Cardiac septum (tissue), 1 donor: ENCODE results near the gene MLLT10. TPM values are rescaled to one million over a fixed set of nuclear protein-coding genes. Genes with fewer than 3 reads are reported as not detected.

ENCODE experiments used
- DNase-seq: peaks from one replicate; pipeline ENCODE4 v3.0.0-alpha.2; 2020; ENCODE audit warnings: low spot score
- intact Hi-C: fragments of 100-400 bp; cut with DNase I; formaldehyde crosslinking; loops from one replicate; pipeline ENCODE4 v1.14.0; 2022
- total RNA-seq: library from RNA; stranded (reverse); fragmentation: NEBNext Ultra II Directional; extraction: Animal tissue kit (Norgen Biotek cat#: 25700); gene quantifications from one replicate; pipeline ENCODE4 v1.2.1, GENCODE V29; 2021
- donor health status: DM: no; HTN: no; CAD: no.

Gene MLLT10
- total RNA-seq, 1 donor from 2014 or later: 32.5 TPM

DNA sequence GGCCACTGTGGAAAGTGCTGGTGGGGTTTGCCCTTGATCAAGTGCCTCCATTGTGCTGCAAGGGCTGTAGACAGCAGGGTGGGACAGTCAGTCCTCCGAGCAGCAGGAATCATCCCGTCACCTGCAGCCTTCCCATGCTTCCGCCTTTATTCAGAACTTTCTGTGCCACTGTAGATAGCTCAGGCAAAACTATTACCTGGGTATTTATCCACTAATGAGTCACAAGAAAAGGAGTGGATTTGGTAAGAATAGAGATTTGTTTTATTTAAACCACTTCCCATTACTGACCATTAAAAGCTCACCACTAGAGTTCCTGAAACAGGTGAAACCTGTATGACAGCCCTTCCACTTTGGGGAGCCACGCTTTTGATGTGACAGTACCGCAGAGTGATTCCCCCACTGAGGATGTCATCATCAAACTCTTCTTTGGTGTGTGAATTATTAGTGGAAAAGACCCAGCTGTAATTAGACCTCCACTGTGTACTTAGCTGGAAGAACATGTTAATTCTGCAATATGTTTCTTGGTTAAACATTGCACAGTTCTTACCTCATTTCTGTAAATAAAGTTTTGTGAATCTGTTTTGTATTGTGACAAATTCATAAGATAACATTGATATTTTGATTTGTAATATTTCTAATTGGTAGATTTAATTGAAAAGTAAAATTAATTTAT, 208.8 kb downstream of the MLLT10 start:
- no peak for DNase-seq
- intact Hi-C loops: no loop called here

DNA sequence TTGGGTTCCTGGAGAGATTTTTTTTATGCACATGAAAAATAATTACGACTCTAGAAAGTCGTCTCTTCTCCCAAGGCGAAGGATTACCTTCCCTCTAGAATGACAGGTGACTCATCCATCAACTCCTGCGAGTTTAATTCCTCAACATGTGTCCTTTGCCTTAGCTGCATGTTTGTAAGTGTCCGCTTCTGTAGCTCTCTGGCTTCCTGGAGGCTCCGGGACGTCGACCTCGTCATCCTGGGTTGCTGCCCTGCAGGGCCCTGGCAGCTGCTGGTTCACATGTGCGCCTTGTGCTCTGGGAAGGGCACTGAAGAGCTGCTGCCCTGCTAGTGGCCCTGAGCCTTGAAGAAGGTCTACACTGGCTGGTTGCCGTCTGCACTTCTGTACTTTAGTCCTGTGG, 210.2 kb downstream of the MLLT10 start:
- DNase-seq: no peak
- intact Hi-C loops: no loop called here

DNA sequence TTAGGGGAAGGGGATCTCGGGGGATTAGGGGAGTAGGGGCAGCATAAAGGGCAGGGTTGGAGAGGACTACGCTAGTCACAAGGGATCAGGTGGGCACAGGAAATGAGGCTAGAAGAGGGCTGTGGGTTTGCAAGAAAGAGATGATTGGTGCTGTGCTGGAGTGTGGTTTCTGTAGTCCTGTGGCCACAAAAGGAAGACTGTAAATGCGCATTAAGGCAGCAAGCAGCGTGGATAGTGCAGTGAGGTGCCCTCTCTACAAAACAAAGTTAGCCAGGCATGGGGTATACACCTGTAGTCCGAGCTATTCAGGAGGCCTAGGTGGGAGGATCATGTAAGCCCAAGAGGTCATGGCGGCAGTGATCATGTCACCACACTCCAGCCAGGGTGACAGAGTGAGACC, 212.1 kb downstream of the MLLT10 start:
- no peak for DNase-seq
- intact Hi-C loops: no loop called here

DNA sequence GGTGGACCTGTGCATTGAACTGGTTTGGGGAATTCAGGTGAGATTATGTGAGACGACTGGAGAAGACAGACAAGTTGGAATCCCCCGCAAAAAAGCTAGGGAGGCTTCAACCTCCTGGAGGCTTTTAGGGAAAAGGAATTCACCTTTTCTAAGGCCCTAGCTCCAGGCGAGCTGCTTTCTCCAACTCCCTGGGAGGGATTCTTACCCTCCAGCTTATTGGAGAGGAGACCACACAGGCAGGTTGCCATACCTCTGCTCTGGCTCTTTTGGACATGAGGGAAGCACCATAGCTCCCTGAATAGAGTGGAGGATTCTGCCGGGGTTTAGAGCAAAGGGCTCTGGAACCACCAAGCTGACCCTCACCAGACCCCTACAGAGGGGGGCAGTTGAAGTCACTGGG, 213.8 kb downstream of the MLLT10 start:
- intact Hi-C loops: no loop called here

DNA sequence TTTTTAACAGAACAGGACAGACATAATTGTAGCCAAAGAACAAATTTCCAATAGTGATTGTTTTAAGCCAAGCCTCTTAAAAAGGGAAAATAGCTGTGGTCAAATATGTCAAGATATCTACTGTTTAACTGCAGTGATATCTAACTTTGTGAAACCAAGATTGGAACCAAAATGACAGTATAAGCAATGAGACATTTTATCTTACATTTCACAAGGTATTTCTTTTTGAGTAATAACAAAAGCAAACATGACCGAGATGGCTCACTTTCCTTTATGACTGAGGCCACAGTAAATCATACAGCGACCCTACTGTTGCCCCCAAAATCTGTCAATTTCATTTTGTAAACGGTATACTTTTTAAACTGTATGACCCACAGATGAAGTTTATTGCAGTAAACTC, 215.8 kb downstream of the MLLT10 start:
- intact Hi-C loops: no loop called here
- DNase-seq: no peak

More for the DNA sequence above, 213.8 kb downstream of the MLLT10 start:
- DNase-seq: no peak

DNA sequence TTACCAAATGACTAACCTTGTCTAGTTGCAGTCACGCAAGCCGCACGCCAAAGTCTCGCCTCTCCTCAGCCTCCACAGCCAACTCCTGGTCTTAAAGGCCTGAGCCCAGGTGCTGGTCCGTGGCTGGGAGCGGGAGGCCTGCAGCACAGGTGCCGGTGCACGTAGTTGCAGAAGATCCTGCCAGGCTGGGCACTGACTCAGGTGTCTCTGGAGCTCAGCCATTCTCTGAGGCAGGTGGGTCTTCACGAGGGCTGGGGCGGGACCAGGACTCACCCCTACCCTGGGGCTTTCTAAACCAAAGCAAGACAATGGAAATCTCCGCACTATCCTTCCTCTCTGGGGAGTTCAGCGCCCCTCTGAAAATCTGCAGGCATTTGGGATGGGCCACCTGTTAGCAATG, 216.4 kb downstream of the MLLT10 start:
- no peak for DNase-seq
- intact Hi-C loops: no loop called here

DNA sequence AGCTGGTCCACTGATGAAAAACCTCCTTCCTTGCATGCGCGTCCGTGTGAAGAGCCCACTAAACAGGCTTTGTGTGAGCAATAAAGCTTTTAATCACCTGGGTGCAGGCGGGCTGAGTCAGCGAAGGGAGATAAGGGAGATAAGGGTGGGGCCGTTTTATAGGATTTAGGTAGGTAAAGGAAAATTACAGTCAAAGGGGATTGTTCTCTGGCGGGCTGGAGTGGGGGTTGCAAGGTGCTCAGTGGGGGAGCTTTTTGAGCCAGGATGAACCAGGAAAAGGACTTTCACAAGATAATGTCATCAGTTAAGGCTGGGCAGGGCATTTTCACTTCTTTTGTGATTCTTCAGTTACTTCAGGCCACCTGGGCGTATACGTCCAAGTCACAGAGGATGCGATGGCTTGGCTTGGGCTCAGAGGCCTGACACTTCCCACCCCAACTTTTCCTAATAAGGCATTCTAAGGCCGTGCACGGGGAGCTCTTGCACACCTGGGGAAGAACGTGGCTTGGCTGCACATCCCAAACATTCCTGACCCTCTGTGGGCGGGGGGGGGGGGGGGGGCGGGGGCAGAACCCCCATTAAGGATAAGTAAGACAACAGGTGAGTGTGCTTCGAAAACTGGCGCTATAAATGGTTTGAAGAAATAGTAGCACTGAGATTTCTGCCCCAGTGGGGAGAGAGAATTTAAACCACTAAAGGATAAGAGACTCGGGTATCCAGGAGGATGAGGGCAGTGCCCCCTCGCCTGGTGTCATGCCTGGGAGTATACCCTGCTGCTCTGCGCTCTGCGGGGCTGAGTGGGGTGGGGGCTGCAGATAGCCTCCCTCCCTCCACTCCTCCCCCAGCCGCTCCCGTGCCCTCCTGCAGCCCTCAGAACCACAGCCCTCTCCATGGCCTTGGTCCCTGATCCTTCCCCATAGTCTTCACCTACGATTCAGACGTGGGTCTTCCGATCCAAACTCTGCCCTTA, 217.6 kb downstream of the MLLT10 start:
- intact Hi-C loops: no loop called here
- DNase-seq: no peak

DNA sequence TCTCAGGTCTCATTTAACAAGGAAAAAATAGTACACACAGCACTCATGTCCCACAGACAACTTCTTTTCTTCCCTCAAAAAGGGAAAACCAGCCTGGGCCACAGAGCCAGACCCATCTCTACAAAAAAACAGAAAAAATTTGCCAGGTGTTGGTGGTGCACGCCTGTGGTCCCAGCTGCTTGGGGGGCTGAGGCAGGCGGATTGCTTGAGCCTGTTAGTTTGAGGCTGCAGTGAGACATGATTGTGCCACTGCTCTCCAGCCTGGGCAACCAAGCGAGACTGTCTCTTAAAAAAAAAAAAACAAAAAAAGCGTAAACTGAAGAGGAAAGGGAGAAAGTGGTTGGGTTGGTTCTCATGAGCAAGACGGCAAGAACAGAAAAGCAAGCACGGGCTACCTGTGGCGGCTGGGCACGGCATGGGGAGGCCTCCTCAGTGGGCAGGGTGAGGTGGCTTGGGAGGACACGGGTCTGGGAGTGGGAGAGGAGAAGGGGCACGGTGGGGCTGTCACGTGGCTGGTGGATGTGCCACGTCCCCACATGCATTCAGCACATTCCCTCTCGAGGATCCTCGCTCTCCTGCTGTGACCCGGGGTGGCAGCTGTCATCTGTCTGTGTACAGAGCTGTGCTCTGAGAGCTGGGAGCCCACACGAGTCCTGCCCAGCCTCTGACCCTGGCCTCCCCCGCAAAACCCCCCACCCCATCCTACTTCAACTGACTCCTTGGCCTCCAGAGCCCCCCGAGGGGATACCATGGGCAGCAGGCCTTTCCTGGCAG, 219.7 kb downstream of the MLLT10 start:
- intact Hi-C loops: no loop called here
- no peak for DNase-seq

DNA sequence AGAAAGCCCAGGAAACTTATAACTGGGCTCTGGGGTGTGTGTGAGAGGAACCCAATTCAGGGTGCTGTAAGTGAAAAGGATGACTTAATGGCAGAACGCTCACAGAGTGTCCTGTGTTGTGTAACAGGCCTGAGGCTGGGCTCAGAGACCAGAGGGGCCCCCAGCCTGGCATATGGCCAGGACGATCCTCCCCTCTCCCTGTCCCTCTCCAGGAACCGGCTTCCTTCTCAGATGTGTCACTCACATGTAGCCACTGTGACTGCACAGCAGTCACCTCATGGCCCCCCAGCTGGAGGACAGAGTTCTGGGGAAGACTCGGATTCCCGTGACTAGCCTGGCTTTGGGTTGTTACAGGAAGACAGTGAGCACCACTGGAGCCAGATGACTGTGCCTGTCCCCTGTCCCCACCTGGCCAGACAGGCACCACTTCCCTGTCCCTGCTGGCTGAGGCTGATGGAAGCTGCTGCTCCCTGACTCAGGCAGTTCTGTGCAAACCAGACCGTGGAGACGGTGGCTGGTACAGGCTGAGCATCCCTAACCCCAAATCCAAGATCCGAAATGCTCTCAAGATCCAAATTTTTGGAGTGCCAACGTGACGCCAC, 220.5 kb downstream of the MLLT10 start:
- intact Hi-C loops: no loop called here
- DNase-seq: no peak

DNA sequence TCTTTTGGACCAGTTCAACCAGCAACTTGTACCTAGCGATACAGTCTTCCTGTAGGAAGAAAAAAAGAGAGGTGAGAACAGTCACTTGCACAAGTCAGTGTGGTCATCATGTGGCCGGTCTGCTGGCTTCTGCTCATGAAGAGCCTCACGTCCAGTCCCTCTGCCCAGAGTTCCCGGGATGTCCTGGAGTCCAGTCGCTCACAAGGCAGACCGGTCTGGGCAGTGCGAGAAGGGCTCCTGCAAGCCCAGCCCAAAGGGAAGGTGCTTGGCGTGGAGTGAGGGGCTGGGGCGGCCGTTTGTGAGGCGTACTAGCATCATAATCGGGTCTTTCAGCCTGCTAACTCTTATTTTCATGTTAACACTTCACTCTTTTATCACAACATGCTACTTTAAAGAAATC, 222.7 kb downstream of the MLLT10 start:
- intact Hi-C loops: no loop called here
- no peak for DNase-seq

DNA sequence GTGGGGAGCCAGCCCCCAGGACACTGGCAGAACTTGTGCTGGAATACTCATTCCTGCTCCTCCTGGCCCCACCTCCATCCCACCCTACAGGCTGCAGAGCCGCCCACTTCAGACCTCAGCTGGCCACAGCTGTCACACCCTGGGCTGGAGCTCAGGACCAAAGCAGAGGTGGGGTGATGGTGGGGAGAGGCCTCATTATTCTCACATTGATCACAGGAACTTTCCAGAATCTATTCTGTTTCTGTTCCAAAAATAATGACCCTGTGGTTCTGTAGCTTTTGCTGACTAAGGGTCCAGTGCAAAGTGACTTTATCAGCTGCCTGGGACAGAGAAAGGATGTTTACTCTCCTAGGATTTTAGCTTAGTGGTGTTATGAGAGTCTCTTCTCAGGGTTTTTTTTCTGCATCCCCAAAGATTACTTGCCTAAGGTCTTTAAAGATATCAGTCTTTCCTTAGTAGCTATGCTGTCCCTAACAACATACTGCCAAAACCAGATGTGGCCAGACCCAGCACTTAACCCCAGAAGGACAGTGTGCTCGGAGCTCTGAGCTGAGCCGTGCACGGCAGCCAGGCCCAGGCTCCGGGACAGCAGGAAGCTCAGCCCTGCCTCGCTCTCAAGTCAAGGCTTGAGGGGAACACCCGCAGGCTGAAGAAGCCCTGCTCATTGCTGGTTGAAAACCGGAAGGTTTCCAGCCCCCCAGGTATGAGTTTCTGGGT, 223.3 kb downstream of the MLLT10 start:
- intact Hi-C loops: no loop called here
- DNase-seq: no peak

DNA sequence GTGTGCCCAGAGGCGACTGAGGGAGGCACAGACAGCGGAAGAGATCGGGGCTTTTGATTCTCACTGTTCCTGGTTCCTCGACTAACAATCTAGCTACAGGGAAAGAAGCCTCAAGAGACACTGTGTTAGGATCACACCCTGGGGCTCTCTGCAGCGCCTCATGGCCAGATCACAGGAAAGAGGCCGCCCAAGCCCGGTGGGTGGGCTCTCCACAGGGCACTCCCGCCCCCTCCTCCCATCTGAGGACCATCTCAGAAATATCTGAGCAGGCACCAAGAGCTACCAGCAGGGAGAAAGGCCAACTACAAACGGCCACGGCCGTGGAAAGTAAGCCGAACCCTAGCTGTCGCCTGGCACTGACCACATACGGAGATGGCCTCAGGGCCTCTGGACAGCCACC, 224.2 kb downstream of the MLLT10 start:
- no peak for DNase-seq
- intact Hi-C loops: no loop called here

DNA sequence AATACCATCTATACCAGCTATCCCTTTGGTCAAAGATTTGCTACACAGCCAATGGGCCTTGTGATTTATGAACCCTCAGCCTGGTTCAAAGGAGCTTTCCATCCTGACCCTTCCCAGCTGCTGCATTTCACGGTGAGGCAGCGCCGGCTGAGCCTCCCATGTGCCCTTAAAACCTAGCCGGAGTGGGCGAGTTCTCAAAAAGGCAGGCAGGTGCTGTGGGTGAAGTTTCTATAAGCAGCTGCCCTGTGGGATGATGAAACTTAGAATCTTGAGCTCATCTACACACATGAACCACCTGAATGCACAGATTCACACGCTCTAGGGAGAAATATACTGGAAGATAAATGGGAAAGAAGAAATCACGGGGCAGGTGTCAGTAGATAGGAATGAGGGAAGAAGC, 224.7 kb downstream of the MLLT10 start:
- DNase-seq: no peak
- intact Hi-C loops: no loop called here

DNA sequence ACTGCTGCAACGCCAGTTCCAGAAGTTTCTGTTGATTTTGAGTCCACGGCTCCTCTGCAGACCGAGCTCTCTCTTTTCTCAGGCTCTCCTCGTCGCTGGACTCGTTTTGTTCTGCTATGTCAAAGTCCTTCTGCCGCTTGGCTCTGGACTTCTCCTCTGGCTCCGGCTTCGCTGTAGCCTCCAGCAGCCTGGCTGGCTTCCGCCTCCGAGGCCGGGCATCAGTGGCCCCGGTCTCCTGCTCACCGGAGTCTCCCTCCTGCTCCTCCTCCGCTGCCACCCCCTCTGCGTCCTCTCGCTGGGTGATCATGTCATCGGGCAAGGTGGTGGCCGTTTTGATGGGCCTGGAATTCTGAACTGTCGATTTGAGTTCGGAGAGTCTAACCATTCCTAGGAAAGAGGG, 225.2 kb downstream of the MLLT10 start:
- no peak for DNase-seq
- intact Hi-C loops: no loop called here

DNA sequence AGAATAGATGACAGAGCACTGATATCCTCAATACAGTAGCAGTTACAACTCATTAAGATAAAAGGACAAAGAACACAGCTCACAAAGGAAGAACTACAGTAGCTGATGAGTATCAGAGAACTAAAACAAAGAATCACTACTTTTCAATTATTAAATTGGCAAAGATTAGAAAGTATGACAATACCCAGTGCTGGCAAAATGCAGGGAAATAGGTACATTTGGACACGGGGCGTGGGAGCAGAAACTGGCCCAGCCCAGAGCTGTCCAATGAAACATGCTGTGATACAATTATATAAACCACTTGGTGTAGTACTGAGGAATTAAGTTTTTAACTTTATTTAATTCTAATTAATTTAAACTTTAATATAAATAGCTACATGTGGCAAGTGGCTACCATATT, 226.3 kb downstream of the MLLT10 start:
- intact Hi-C loops: no loop called here
- DNase-seq: no peak

DNA sequence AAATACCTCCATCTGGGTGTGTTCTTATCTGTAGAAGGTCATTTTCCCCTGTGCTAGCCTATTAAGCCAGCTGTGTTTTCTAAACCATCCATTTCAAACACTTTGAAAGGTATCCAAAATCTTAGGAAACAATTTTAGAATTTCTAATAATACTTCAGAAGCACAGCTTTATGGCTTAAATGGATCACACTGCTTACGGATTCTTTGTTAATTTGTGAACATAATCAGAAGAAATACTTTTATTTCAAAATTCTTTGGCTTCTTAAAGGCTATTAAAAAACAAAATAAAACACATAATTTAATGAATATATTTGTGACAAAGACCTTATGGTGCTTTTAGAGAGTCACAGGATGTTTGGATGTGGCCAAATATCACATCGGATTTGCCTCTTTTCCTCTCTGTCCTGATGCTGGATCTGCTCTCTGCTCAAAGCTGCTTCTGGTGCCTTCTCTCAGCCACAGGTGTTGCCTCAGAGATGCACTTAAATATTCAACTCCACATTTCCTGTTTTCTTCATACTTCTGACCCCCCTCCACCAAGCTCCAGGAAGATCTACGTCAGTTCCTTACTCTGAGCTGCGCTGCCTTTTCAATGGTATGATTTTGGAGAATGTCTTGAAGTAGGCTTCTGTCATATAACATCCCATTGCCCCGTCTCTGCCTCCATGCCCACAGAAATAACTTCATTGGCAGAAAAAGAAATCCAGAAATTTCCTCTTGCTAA, 230.6 kb downstream of the MLLT10 start:
- intact Hi-C loops: no loop called here

DNA sequence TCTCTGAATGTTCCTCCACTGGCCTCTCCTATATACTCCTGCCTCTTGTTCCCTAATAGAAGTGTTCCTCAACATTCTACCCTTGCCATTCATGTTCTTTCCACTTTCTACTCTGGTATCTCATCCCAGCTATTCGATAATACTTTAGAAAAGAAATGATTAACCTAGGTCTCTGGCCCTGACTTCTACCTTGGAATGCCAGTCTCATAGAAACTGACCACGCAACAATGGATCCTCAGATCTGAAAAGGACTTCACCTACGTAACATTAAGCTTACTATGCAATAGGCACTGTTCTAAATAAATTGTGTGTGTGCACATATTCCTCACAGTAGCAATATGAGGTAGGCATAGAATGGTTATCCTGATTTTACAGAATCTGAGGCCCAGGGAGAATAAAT, 235.0 kb downstream of the MLLT10 start:
- no peak for DNase-seq
- intact Hi-C loops: no loop called here

More for the DNA sequence above, 230.6 kb downstream of the MLLT10 start:
- DNase-seq: no peak

DNA sequence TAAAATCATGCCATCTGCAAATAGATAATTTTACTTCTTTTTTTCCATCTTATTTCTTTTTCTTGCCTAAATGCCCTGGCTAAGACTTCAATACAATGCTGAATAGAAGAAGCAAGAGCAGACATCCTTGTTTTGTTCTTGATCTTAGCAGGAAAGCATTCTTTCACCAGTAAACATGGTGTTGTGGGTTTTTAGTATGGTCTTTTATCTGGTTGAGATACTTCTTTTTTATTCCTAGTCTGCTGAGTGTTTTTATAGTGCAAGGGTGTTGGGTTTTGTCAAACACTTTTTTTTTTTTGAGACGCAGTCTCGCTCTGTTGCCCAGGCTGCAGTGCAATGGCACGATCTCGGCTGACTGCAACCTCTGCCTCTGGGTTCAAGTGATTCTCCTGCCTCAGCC, 237.2 kb downstream of the MLLT10 start:
- intact Hi-C loops: no loop called here

DNA sequence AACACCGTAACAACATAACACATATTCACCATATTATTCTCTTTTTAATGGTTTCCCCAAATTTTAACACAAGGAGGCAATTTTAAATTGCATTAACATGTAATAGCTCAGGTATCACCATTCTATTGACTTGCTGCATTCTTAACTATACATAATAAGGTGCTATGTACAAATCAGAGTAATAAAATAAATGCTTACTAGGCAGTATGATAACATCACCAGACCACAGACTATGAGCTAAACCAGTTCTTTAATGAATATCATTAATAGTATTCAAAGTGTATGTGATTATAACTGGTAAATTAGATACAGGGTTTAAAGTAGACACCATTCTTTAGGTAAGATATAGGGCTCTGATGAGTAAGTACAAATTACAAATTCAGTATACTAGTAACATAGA, 242.9 kb downstream of the MLLT10 start:
- DNase-seq: no peak
- intact Hi-C loops: no loop called here

More for the DNA sequence above, 237.2 kb downstream of the MLLT10 start:
- DNase-seq: no peak
